Fibroblast of mammary gland (primary cell): ENCODE data around the gene WASF2.

Source experiments
- DNase-seq: peaks from one replicate; pipeline ENCODE4 v3.0.0-alpha.2; 2010; ENCODE audit warnings: low read depth
- H3K4me3 ChIP-seq: 2 replicates; pipeline ENCODE4 v1.5.1; 2011; ENCODE audit warnings: low read depth, mild to moderate bottlenecking, low read length, moderate library complexity; ENCODE audit not compliant: control insufficient read depth
- TF ChIP-seq, protein P1 (sequence below): conservative IDR thresholded peaks from 2 replicates; pipeline ENCODE4 v1.5.1; 2011; ENCODE audit warnings: low read depth, low read length, inconsistent platforms; ENCODE audit not compliant: control insufficient read depth, insufficient read depth

WASF2 gene

DNA sequence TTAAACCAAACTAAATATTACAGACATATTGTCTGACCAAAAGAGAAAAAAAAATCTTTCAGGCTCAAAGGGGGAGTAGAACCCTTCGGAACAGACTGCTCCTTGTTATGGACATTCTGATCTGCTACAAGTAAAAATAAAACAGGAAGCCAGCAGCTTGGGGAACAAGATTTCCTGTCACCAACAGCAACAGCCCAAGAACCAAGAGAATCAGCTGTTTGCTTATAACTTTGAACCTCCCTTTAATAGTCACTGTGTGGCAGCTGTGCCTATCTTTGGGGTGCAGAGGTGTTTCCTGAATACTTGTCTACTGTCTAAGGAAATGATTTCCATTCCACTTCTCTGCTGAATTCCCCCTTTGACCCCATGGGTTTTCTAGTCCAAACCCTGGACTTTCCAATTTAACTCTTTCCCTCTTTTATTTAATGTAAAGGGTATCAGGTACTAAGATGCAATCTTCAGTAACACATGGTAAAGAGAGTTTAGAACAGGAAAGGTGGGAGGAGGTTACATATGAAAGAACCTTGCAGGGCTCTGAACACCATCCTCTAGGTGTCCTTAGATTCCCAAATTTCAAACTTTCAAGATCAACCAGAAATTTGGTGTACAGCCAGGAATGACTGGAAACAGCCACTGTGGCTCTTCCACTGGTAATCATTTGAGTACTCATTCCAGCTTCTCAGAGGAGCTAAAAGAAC lies 58.9 kb downstream of the WASF2 start:
- H3K4me3 ChIP-seq = no peak overlapping the region
- TF ChIP-seq, protein P1, sequence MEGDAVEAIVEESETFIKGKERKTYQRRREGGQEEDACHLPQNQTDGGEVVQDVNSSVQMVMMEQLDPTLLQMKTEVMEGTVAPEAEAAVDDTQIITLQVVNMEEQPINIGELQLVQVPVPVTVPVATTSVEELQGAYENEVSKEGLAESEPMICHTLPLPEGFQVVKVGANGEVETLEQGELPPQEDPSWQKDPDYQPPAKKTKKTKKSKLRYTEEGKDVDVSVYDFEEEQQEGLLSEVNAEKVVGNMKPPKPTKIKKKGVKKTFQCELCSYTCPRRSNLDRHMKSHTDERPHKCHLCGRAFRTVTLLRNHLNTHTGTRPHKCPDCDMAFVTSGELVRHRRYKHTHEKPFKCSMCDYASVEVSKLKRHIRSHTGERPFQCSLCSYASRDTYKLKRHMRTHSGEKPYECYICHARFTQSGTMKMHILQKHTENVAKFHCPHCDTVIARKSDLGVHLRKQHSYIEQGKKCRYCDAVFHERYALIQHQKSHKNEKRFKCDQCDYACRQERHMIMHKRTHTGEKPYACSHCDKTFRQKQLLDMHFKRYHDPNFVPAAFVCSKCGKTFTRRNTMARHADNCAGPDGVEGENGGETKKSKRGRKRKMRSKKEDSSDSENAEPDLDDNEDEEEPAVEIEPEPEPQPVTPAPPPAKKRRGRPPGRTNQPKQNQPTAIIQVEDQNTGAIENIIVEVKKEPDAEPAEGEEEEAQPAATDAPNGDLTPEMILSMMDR = no peak
- DNase-seq = peak; percentile 31

DNA sequence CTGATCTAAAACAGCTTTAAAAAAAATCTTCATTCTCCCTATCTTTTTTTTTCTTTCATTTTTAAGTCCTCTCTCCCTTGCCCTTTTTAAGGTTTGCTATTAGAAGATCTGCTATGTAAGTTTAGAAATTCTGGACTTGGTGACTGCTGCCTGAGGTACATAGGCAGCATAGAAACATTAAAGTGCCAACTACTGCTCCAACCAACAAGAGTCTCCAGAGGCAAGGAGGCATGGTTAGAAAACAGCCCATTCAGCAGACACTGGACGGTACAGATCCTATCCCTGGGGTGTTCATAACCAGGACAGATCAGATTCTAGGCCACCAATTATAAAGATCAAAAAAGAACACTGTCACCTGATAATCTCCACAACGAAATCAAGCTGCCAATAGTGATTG lies 60.9 kb downstream of the WASF2 start:
- TF ChIP-seq, protein P1 = no peak
- no peak overlapping the region for H3K4me3 ChIP-seq
- no peak for DNase-seq

DNA sequence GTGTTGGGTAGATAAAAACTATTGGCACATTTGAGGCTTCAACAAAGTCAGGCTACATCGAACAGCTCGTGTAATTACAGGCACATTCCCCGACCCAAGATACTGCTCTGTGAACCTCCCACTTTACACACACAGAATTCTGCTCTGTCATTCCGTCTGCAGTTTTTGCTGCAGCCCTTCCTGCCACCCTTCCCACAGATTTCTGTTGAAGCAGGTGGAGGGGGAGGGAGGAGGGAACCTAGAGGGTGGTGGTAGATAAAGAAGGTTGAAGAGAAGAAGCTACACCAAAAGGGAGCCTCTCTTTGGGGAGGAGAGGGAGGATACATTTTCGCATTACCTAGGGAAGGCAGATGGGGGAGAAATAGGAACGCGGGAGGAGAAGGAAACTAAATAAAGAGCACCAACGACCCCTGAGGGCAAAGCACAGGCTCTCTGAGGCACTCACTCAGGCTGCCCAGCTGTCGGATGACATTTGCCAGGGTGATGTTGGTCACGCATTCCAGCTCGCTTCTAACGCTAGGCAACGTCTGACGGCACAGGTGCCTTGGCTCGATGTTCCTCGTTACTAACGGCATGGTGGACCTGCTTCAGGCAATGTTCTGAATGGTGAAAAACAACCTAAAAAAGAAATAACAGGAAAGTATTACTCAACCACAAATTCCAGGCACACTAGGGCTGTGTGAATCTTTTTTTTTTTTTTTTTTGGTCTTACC lies 61.5 kb downstream of the WASF2 start:
- TF ChIP-seq, protein P1 = no peak
- no peak for DNase-seq
- no peak overlapping the region for H3K4me3 ChIP-seq

DNA sequence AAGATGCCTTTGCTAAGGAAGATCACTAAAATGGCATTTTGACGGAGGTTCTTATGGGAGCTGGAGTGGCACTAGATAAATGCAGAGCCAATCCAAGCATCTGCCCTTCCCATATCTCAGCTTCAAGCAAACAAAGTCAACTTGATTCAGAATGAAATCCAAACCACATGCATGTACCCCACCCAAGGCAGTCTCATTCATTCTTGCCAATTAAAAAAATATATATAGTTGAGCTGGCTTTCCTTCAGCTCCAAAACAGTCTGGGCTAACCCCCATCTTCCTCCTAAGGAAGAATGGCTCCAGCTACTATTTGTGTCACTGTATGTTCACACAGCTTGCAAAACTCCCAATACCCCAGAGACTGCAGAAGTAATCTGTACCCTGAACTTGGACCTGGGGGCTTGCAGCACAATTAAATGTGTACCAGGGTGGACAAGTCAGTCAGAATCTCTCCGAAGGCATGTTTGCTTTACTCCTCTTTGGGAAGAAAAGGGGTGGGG lies 62.1 kb downstream of the WASF2 start:
- H3K4me3 ChIP-seq = no peak overlapping the region
- TF ChIP-seq, protein P1 = no peak
- DNase-seq = no peak

DNA sequence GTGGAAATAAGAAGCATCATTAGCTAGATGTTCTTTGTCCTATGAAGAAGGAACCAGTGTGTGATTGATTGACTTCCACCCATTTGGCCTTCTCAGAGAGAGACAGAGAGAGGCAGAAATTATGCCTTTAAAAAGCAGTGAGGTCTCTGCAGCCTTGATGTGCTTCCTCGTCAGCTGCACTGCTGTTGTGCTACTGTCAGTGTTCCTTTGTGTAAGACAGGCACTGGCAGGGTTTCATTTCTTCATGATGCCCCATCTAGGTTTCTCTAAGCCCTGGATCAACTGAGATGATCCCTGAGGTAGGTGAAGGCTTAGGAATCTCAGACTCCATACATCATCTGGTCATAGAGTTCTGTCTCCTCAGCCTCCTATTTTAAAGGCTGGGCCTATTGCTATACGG lies 62.6 kb downstream of the WASF2 start:
- TF ChIP-seq, protein P1 = no peak
- no peak for DNase-seq
- H3K4me3 ChIP-seq = no peak overlapping the region

DNA sequence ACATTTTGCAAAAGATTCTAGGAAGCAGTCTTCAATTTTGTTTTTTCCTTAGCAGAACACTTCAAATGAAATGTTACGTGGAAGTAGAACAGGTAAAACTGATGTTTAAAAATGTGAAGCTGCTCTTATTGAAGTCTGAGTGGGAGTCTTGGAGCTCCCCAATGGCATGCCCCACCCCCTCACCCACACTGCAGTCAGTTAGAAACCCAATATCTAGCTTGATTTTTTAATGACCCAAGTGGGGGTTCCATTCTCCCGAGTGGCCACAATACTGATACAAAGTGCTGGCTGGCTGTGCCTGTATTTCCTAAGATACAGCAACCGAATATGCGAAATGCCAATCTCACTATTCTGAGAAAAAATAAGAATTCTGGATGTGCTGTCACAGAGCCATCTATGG lies 66.3 kb downstream of the WASF2 start:
- H3K4me3 ChIP-seq = no peak overlapping the region
- TF ChIP-seq, protein P1 = no peak
- no peak for DNase-seq
